HG02759 (cell line): Measurements from ENCODE around the gene DNAAF8.
"Not testable (repeated sequence)": the region's sequence is repeated elsewhere in the genome, so short reads cannot be mapped to it uniquely, and the experiment has no call there.

Experiments
- ATAC-seq: cut with Tn5 transposase; IDR thresholded peaks from one replicate; pipeline ENCODE4 v1.9.1; 2021; ENCODE audit warnings: mild to moderate bottlenecking, moderate library complexity; ENCODE audit not compliant: unreplicated experiment

DNAAF8 gene

GRCh38 chr16:4714996-4715395 is 19.3 kb upstream of the DNAAF8 start:
- no peak for ATAC-seq

- no peak for ATAC-seq
Observed at GRCh38 chr16:4718466-4718865, 15.9 kb upstream of the DNAAF8 start.

GRCh38 chr16:4723071-4723767 is 11.1 kb upstream of the DNAAF8 start:
- no peak for ATAC-seq

- ATAC-seq: no peak
Observed at GRCh38 chr16:4724661-4725270, 9.6 kb upstream of the DNAAF8 start.

GRCh38 chr16:4726616-4727015 is 7.7 kb upstream of the DNAAF8 start:
- ATAC-seq: no peak

- no peak for ATAC-seq
Observed at GRCh38 chr16:4728676-4729075, 5.7 kb upstream of the DNAAF8 start.

- no peak for ATAC-seq
Observed at GRCh38 chr16:4729876-4730275, 4.5 kb upstream of the DNAAF8 start.

- no peak for ATAC-seq
Observed at GRCh38 chr16:4733211-4733742, 1.1 kb upstream of the DNAAF8 start.

GRCh38 chr16:4733747-4734062 is 632 bp upstream of the DNAAF8 start:
- no peak for ATAC-seq

- ATAC-seq: peak; percentile 68
Observed at GRCh38 chr16:4734730-4735535, 596 bp downstream of the DNAAF8 start.

GRCh38 chr16:4736546-4736945 is 2.2 kb downstream of the DNAAF8 start:
- no peak for ATAC-seq

GRCh38 chr16:4737545-4737944 is 3.2 kb downstream of the DNAAF8 start:
- ATAC-seq: no peak

- not testable (repeated sequence) for ATAC-seq
Observed at GRCh38 chr16:4738370-4738769, 4.0 kb downstream of the DNAAF8 start.

GRCh38 chr16:4743226-4743878 is 9.0 kb downstream of the DNAAF8 start:
- no peak for ATAC-seq

GRCh38 chr16:4744555-4745273 is 10.4 kb downstream of the DNAAF8 start:
- ATAC-seq: no peak

- ATAC-seq: no peak
Observed at GRCh38 chr16:4745274-4745569, 10.9 kb downstream of the DNAAF8 start.

GRCh38 chr16:4746215-4746614 is 11.9 kb downstream of the DNAAF8 start:
- ATAC-seq: no peak

GRCh38 chr16:4746991-4747574 is 12.7 kb downstream of the DNAAF8 start:
- no peak for ATAC-seq

GRCh38 chr16:4747906-4748681 is 13.8 kb downstream of the DNAAF8 start:
- ATAC-seq: no peak
